ENCODE measurements around the gene CCR6.

Gene CCR6

GRCh38 chr6:167098825-167099225 is 24.1 kb upstream of the CCR6 start:
- no peak for DNase-seq (ENCODE audit: low read depth, low spot score)

- no peak for DNase-seq (ENCODE audit: low read depth, low spot score)
Observed at GRCh38 chr6:167099707-167100106, 23.2 kb upstream of the CCR6 start.

- DNase-seq (ENCODE audit: low read depth, low spot score): no peak
Observed at GRCh38 chr6:167100241-167100674, 22.6 kb upstream of the CCR6 start.

GRCh38 chr6:167102318-167102717 is 20.6 kb upstream of the CCR6 start:
- DNase-seq (ENCODE audit: low read depth, low spot score): no peak

- DNase-seq (ENCODE audit: low read depth, low spot score): no peak
Observed at GRCh38 chr6:167103041-167103891, 19.6 kb upstream of the CCR6 start.

GRCh38 chr6:167104388-167104787 is 18.5 kb upstream of the CCR6 start:
- DNase-seq (ENCODE audit: low read depth, low spot score): no peak

- DNase-seq (ENCODE audit: low read depth, low spot score): no peak
Observed at GRCh38 chr6:167105060-167105459, 17.8 kb upstream of the CCR6 start.

- no peak for DNase-seq (ENCODE audit: low read depth, low spot score)
Observed at GRCh38 chr6:167106406-167106805, 16.5 kb upstream of the CCR6 start.

- no peak for DNase-seq (ENCODE audit: low read depth, low spot score)
Observed at GRCh38 chr6:167107787-167108186, 15.1 kb upstream of the CCR6 start.

GRCh38 chr6:167108278-167108677 is 14.6 kb upstream of the CCR6 start:
- no peak for DNase-seq (ENCODE audit: low read depth, low spot score)

- DNase-seq (ENCODE audit: low read depth, low spot score): no peak
Observed at GRCh38 chr6:167109651-167110050, 13.2 kb upstream of the CCR6 start.

GRCh38 chr6:167111597-167111996 is 11.3 kb upstream of the CCR6 start:
- DNase-seq (ENCODE audit: low read depth, low spot score): no peak

- no peak for DNase-seq (ENCODE audit: low read depth, low spot score)
Observed at GRCh38 chr6:167112421-167112820, 10.5 kb upstream of the CCR6 start.

- no peak for DNase-seq (ENCODE audit: low read depth, low spot score)
Observed at GRCh38 chr6:167113047-167113754, 9.7 kb upstream of the CCR6 start.

- DNase-seq (ENCODE audit: low read depth, low spot score): no peak
Observed at GRCh38 chr6:167113935-167114910, 8.7 kb upstream of the CCR6 start.

- DNase-seq (ENCODE audit: low read depth, low spot score): no peak
Observed at GRCh38 chr6:167115054-167115453, 7.8 kb upstream of the CCR6 start.

- DNase-seq (ENCODE audit: low read depth, low spot score): no peak
Observed at GRCh38 chr6:167116109-167116837, 6.6 kb upstream of the CCR6 start.

- DNase-seq (ENCODE audit: low read depth, low spot score): no peak
Observed at GRCh38 chr6:167116838-167117228, 6.1 kb upstream of the CCR6 start.

- DNase-seq (ENCODE audit: low read depth, low spot score): no peak
Observed at GRCh38 chr6:167118006-167118405, 4.9 kb upstream of the CCR6 start.

GRCh38 chr6:167118839-167119238 is 4.1 kb upstream of the CCR6 start:
- DNase-seq (ENCODE audit: low read depth, low spot score): no peak

All from brain pericyte (primary cell).